ENCODE results near the gene MCMBP.

MCMBP gene

GRCh38 chr10:119849031-119849789 lies 23.4 kb downstream of the MCMBP start:
- no peak overlapping the region for H3K27ac ChIP-seq
- no peak for DNase-seq (ENCODE audit: low spot score)
- TF ChIP-seq CTCF (IDR thresholded peaks at IDR 0.05) = no peak
- no peak overlapping the region for H3K4me3 ChIP-seq

GRCh38 chr10:119845656-119846055 lies 27.0 kb downstream of the MCMBP start:
- no peak for DNase-seq (ENCODE audit: low spot score)
- no peak for TF ChIP-seq CTCF (IDR thresholded peaks at IDR 0.05)
- Histone ChIP-seq H3K27ac (no peak overlapping the region), H3K4me3 (no peak overlapping the region)

GRCh38 chr10:119834188-119834587 lies 38.5 kb downstream of the MCMBP start:
- no peak for DNase-seq (ENCODE audit: low spot score)
- no peak for TF ChIP-seq CTCF (IDR thresholded peaks at IDR 0.05)
- H3K27ac ChIP-seq = no peak overlapping the region
- no peak overlapping the region for H3K4me3 ChIP-seq

GRCh38 chr10:119832951-119833350 lies 39.7 kb downstream of the MCMBP start:
- TF ChIP-seq CTCF (IDR thresholded peaks at IDR 0.05) = no peak
- DNase-seq (ENCODE audit: low spot score) = no peak
- Histone ChIP-seq H3K27ac (no peak overlapping the region), H3K4me3 (no peak overlapping the region)

GRCh38 chr10:119831656-119832055 lies 41.0 kb downstream of the MCMBP start:
- Histone ChIP-seq H3K4me3 (no peak overlapping the region), H3K27ac (no peak overlapping the region)
- no peak for TF ChIP-seq CTCF (IDR thresholded peaks at IDR 0.05)
- DNase-seq (ENCODE audit: low spot score) = no peak

- H3K27ac ChIP-seq = no peak overlapping the region
These were observed 41.8 kb downstream of the MCMBP start for GRCh38 chr10:119830851-119831250.

More at GRCh38 chr10:119830851-119831250, 41.8 kb downstream of the MCMBP start:
- H3K4me3 ChIP-seq = no peak overlapping the region
- DNase-seq (ENCODE audit: low spot score) = no peak
- no peak for TF ChIP-seq CTCF (IDR thresholded peaks at IDR 0.05)
